K562 (cell line): ENCODE data around the gene GGCT. TPM values are rescaled to one million over a fixed set of nuclear protein-coding genes. Genes with fewer than 3 reads are reported as not detected.

Experiments used
- ATAC-seq: fragments of 200-7000 bp; cut with Tn5 transposase; 3 replicates; pipeline ENCODE4 v1.9.1; 2020; ENCODE audit warnings: moderate library complexity
- BruUV-seq: library from RNA; stranded (reverse); fragments of 400-500 nt; replicated peaks from 2 replicates; lab custom pipeline; 2021; lab: Mats Ljungman, UMichigan
- CTCF ChIA-PET: fragments of 300-600 bp; formaldehyde crosslinking; extraction: SDS; loops from one replicate; lab custom pipeline; 2021; ENCODE audit warnings: low intra/inter-chr PET ratio; lab: Yijun Ruan, JAX
- POLR2A ChIA-PET: fragments of 300-600, 350-650 bp; sonication (Branson Sonifier 250); formaldehyde crosslinking; extraction: SDS; loops from one replicate; lab custom pipeline; 2021; ENCODE audit warnings: antibody characterized with exemption, inconsistent platforms; lab: Yijun Ruan, JAX
- DNase-seq, 4 experiments: peaks; one replicate each; pipeline versions ENCODE4 v3.0.0 to v3.0.0-alpha.2; 2011 to 2018; ENCODE audit warnings: low spot score in 3 of 4, mixed read lengths in 3 of 4; ENCODE audit errors: extremely low read depth in 1 of 4
- FAIRE-seq: peaks from 2 replicates; lab custom pipeline; 2011; peaks lifted over from hg19 to GRCh38; lab: Jason Lieb, UNC
- H2AFZ ChIP-seq: 2 replicates; pipeline ENCODE4 v1.6.0; 2011; ENCODE audit warnings: low read depth, low read length, control low read depth, inconsistent platforms
- H3K27ac ChIP-seq: fragments of 200-600 bp; 3 replicates; pipeline ENCODE4 v1.8.0; 2011; ENCODE audit warnings: low read depth, mild to moderate bottlenecking, control low read depth, inconsistent platforms, low read length, moderate library complexity, mixed read lengths; ENCODE audit errors: extremely low read depth
- H3K27me3 ChIP-seq, 2 experiments: fragments of 300-600 bp in 1 of 2; 2 replicates in 1 of 2; 3 replicates in 1 of 2; pipeline versions ENCODE4 v1.6.0 to v1.8.0; 2011; ENCODE audit warnings: inconsistent platforms in 2 of 2, low read length in 2 of 2, mild to moderate bottlenecking in 1 of 2, mixed read lengths in 1 of 2, moderate library complexity in 1 of 2; ENCODE audit not compliant: control insufficient read depth in 2 of 2, insufficient read depth in 2 of 2
- H3K36me3 ChIP-seq: fragments of 300-600 bp; 3 replicates; pipeline ENCODE4 v1.8.0; 2011; ENCODE audit warnings: mild to moderate bottlenecking, low read length, inconsistent platforms; ENCODE audit not compliant: control insufficient read depth, insufficient read depth
- H3K4me1 ChIP-seq, 2 experiments: fragments of 200-600 bp in 1 of 2; replicated peaks in 1 of 2; 2 replicates in 1 of 2; 3 replicates in 1 of 2; pipeline versions ENCODE4 v1.5.1 to v1.8.0; 2011; ENCODE audit warnings: inconsistent platforms in 2 of 2, low read length in 2 of 2, mild to moderate bottlenecking in 1 of 2, mixed read lengths in 1 of 2, moderate library complexity in 1 of 2; ENCODE audit not compliant: control insufficient read depth in 2 of 2, insufficient read depth in 2 of 2
- H3K4me2 ChIP-seq: 2 replicates; pipeline ENCODE4 v1.6.1; 2011; ENCODE audit warnings: low read length, control low read depth, inconsistent platforms, mixed read lengths; ENCODE audit not compliant: insufficient read depth
- H3K4me3 ChIP-seq: fragments of 200-600 bp; sonication (generic), shearing (Covaris generic); 2 replicates; pipeline ENCODE4 v1.5.1; 2016; ENCODE audit warnings: control low read depth, inconsistent platforms
- H3K79me2 ChIP-seq: fragments of 200-600 bp; 3 replicates; pipeline ENCODE4 v1.8.0; 2011; ENCODE audit warnings: low read length, inconsistent platforms; ENCODE audit not compliant: control insufficient read depth, insufficient read depth
- H3K9ac ChIP-seq, 2 experiments: 2 replicates each; pipeline versions ENCODE4 v1.6.0 to v1.6.1; 2011; ENCODE audit warnings: low read depth in 2 of 2, low read length in 2 of 2, control low read depth in 1 of 2, inconsistent platforms in 1 of 2, mild to moderate bottlenecking in 1 of 2, mixed read lengths in 1 of 2; ENCODE audit not compliant: insufficient read depth in 1 of 2
- H3K9me1 ChIP-seq: one replicate; pipeline ENCODE4 v1.6.0; 2011; ENCODE audit warnings: inconsistent platforms, mild to moderate bottlenecking, low read length, moderate library complexity; ENCODE audit not compliant: control insufficient read depth, insufficient read depth
- H3K9me3 ChIP-seq: replicated peaks from 2 replicates; pipeline ENCODE4 v1.5.1; 2011; ENCODE audit warnings: low read depth, low read length, inconsistent platforms; ENCODE audit not compliant: control insufficient read depth, insufficient read depth
- H4K20me1 ChIP-seq: replicated peaks from 2 replicates; pipeline ENCODE4 v1.6.1; 2011; ENCODE audit warnings: low read length, inconsistent platforms, mixed read lengths; ENCODE audit not compliant: control insufficient read depth, insufficient read depth
- CSDE1 ChIP-seq, 2 experiments: fragments of 450-650 bp; IDR thresholded peaks; 2 replicates each; pipeline ENCODE4 v1.6.1; 2016; ENCODE audit warnings: mild to moderate bottlenecking in 1 of 2
- KLF6 ChIP-seq: fragments of 250-450 bp; sonication (Bioruptor Pico); IDR thresholded peaks from 2 replicates; pipeline ENCODE4 v1.4.0; 2020; ENCODE audit warnings: mild to moderate bottlenecking, moderate library complexity, borderline replicate concordance
- RBM25 ChIP-seq: fragments of 200-400 bp; formaldehyde crosslinking; IDR thresholded peaks from 2 replicates; pipeline ENCODE4 v1.6.1; 2018; ENCODE audit warnings: low read length, low read depth, moderate library complexity; ENCODE audit not compliant: severe bottlenecking
- RBM34 ChIP-seq: fragments of 200-400 bp; formaldehyde crosslinking; IDR thresholded peaks from 2 replicates; pipeline ENCODE4 v1.6.1; 2018; ENCODE audit warnings: low read length, borderline replicate concordance; ENCODE audit not compliant: insufficient read depth
- SIX5 ChIP-seq, 2 experiments: IDR thresholded peaks; 2 replicates each; pipeline ENCODE4 v1.6.1; 2011; ENCODE audit warnings: low read length in 2 of 2, borderline replicate concordance in 1 of 2, low read depth in 1 of 2, mild to moderate bottlenecking in 1 of 2, moderate library complexity in 1 of 2; ENCODE audit not compliant: insufficient read depth in 1 of 2
- SNIP1 ChIP-seq: fragments of 450-650 bp; IDR thresholded peaks from 2 replicates; pipeline ENCODE4 v1.7.1; 2017; ENCODE audit warnings: low read depth, mild to moderate bottlenecking
- TAL1 ChIP-seq: fragments of 450-650 bp; IDR thresholded peaks from 2 replicates; pipeline ENCODE4 v1.6.1; 2016; ENCODE audit warnings: mild to moderate bottlenecking
- U2AF1 ChIP-seq: fragments of 200-400 bp; formaldehyde crosslinking; optimal IDR thresholded peaks from 2 replicates; pipeline ENCODE3; 2017; ENCODE audit warnings: mild to moderate bottlenecking, low read depth, low read length, moderate library complexity
- UBTF ChIP-seq, 2 experiments: IDR thresholded peaks; 2 replicates each; pipeline ENCODE4 v1.6.1; 2012; ENCODE audit warnings: improper control_type of control experiment in 2 of 2, low read depth in 2 of 2, low read length in 2 of 2, borderline replicate concordance in 1 of 2
- ZBTB7A ChIP-seq: IDR thresholded peaks from 2 replicates; pipeline ENCODE4 v1.6.1; 2011; ENCODE audit warnings: low read depth, mild to moderate bottlenecking, low read length, moderate library complexity, borderline replicate concordance; ENCODE audit not compliant: control insufficient read depth
- ZNF12 ChIP-seq: sonication (generic); formaldehyde crosslinking; IDR thresholded peaks from 2 replicates; pipeline ENCODE4 v1.4.0; 2020; ENCODE audit warnings: mild to moderate bottlenecking, missing genetic modification reagents
- ZNF764 ChIP-seq: fragments of 250-450 bp; sonication (Bioruptor Pico); IDR thresholded peaks from 2 replicates; pipeline ENCODE4 v1.4.0; 2020; ENCODE audit warnings: low read depth, mild to moderate bottlenecking, moderate library complexity
- WGBS: fragments of 100-300 bp; shearing (Covaris generic); methylation state at CpG from one replicate; pipeline ENCODE4 v1.1.6; 2016; ENCODE audit warnings: low coverage, mixed read lengths; ENCODE audit not compliant: insufficient coverage; ENCODE audit errors: missing lambda C conversion rate; 5-methylcytosine and 5-hydroxymethylcytosine counted together
- in situ Hi-C: fragments of 300-500 bp; cut with MboI; formaldehyde crosslinking; loops from 4 replicates; pipeline ENCODE4 v1.15.0; 2018; ENCODE audit warnings: inconsistent platforms, mixed read lengths
- intact Hi-C: fragments of 100-400 bp; cut with micrococcal nuclease; formaldehyde crosslinking; loops from 2 replicates; pipeline ENCODE4 v1.14.2; 2022
- polyA plus RNA-seq, 8 experiments: library from polyadenylated mRNA; depleted of rRNA in 4 of 8; stranded (reverse) in 5 of 8; unstranded in 3 of 8; fragments of >200 nt; fragmentation: Nextera tagmentation in 2 of 8; fragmentation: Illumina TruSeq in 1 of 8; extraction: Ambion mirVana in 2 of 8; extraction: Trizol in 1 of 8; gene quantifications; 2 replicates each; pipeline versions ENCODE4 v1.2.1 to v1.2.3, GENCODE V29; 2011 to 2014; ENCODE audit warnings: inconsistent platforms in 1 of 8, missing spikeins in 1 of 8
- total RNA-seq, 7 experiments: library from RNA; depleted of rRNA in 6 of 7; stranded (reverse); fragments of >200 nt in 6 of 7; fragmentation: Illumina TruSeq in 2 of 7; extraction: Trizol in 2 of 7; gene quantifications; 2 replicates each; pipeline versions ENCODE4 v1.2.1 to v1.2.3, GENCODE V29; 2011 to 2021; ENCODE audit warnings: low replicate concordance in 1 of 7
- TF ChIP-seq, protein P1 (sequence below): sonication (generic); formaldehyde crosslinking; IDR thresholded peaks from 2 replicates; pipeline ENCODE4 v1.8.0; 2023; ENCODE audit warnings: mild to moderate bottlenecking, missing genetic modification reagents

GGCT gene
- total and polyA plus RNA-seq, 9 of the 15 experiments (the other 6 are each of a cell fraction or from before 2014, with no cell fraction given), result 79.0 to 349 (median 136) TPM

GRCh38 chr7:30502470-30503251, 2.0 kb downstream of the GGCT start (continued):
- TF ChIP-seq UBTF (IDR thresholded peaks at IDR 0.05; ENCODE audit: borderline replicate concordance in 1 of 2, low read depth in 2 of 2, low read length in 2 of 2) (no peak), U2AF1 (no peak)
- TF ChIP-seq, all 486 proteins: peak for 1

DNA sequence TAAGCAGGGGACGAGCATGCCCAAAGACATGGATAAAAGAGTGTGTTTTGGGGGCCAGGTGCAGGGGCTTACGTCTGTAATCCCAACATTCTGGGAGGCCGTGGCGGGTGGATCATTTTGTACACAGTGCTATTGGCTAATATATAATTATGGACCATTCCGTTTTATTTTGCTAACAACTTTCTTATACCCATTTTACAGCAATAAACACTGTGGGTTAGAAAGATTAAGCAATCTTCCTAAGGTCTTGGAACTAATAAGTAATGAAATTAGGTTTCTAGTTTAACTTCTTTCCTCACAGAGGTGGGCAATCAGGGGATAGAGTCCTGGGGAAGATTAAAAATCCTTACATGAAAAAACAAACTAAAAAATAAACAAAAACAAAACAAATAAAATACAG, 3.4 kb downstream of the GGCT start:
- no peak overlapping the region for H2AFZ ChIP-seq
- no peak overlapping the region for H3K4me3 ChIP-seq
- POLR2A ChIA-PET, result interaction anchor here (0.7 kb wide), 1 partner anchor 52 kb away, joined by 3 read pairs; no protein-coding TSS in a partner anchor
- DNase-seq (no peak), FAIRE-seq (no peak), ATAC-seq (no peak)
- BruUV-seq, result no TSS peak
- H3K4me2 ChIP-seq, result no peak overlapping the region
- H3K27me3 ChIP-seq, result no peaks in the 10 kb centered on the region
- in situ Hi-C loops (no loop called here), intact Hi-C loops (no loop called here)
- no peaks in the 10 kb centered on the region for H3K9me1 ChIP-seq
- H3K27ac ChIP-seq, result no peak overlapping the region
- peaks cover 51% of the 10 kb centered on the region for H3K79me2 ChIP-seq
- WGBS, result 85% methylated on average over 5 of the region's 5 CpGs
- no peaks in the 10 kb centered on the region for H4K20me1 ChIP-seq
- H3K9me3 ChIP-seq, result no peaks in the 10 kb centered on the region; the same call in 1 of the 2 replicates
- no peak overlapping the region for H3K9ac ChIP-seq
- peaks cover 55% of the 10 kb centered on the region for H3K36me3 ChIP-seq
- H3K4me1 ChIP-seq, result peaks cover 14 to 16% of the 10 kb centered on the region in 2 experiments; a peak in 4 of 5 replicates
- CTCF ChIA-PET, result no interaction called here
- no peak for TF ChIP-seq ZNF764
- TF ChIP-seq KLF6 (CRISPR knock-in tag), result no peak
- TF ChIP-seq CSDE1 (IDR thresholded peaks at IDR 0.05), result no peak
- TF ChIP-seq ZBTB7A, result no peak
- no peak for TF ChIP-seq TAL1
- TF ChIP-seq, protein P1, sequence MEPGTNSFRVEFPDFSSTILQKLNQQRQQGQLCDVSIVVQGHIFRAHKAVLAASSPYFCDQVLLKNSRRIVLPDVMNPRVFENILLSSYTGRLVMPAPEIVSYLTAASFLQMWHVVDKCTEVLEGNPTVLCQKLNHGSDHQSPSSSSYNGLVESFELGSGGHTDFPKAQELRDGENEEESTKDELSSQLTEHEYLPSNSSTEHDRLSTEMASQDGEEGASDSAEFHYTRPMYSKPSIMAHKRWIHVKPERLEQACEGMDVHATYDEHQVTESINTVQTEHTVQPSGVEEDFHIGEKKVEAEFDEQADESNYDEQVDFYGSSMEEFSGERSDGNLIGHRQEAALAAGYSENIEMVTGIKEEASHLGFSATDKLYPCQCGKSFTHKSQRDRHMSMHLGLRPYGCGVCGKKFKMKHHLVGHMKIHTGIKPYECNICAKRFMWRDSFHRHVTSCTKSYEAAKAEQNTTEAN, result no peak
- TF ChIP-seq ZNF12 (CRISPR knock-in tag), result no peak
- TF ChIP-seq SNIP1, result no peak
- TF ChIP-seq SIX5 (IDR thresholded peaks at IDR 0.05; ENCODE audit: borderline replicate concordance in 1 of 2, insufficient read depth in 1 of 2, low read depth in 1 of 2, low read length in 2 of 2), result no peak
- no peak for TF ChIP-seq RBM34
- peak; percentile 57 for TF ChIP-seq RBM25
